ENCODE data around the gene ITLN1.

- no peak for TF ChIP-seq ZNF274 (IDR thresholded peaks at IDR 0.05; ENCODE audit: low read depth, low read length)
- TF ChIP-seq SUZ12 (IDR thresholded peaks at IDR 0.05; ENCODE audit: extremely low read depth, insufficient read depth, insufficient read length): no peak
- no peak for TF ChIP-seq YY1 (IDR thresholded peaks at IDR 0.05; ENCODE audit: insufficient read depth, insufficient read length)
Measured at GRCh38 chr1:160838888-160839287, 46.1 kb downstream of the ITLN1 start.

Data from NT2/D1 (cell line).